A204.1 (cell line): ENCODE data around the gene GPR161.
A peak's percentile ranks its signal among the peaks of the same experiment; 100 is the strongest.

Experiments
- FAIRE-seq: peaks from 2 replicates; lab custom pipeline; 2012; peaks lifted over from hg19 to GRCh38; lab: Jason Lieb, UNC

The GPR161 gene

GRCh38 chr1:168146626-168147025 is 9.9 kb upstream of the GPR161 start:
- FAIRE-seq = no peak

GRCh38 chr1:168146160-168146539 is 9.4 kb upstream of the GPR161 start:
- FAIRE-seq = no peak

- FAIRE-seq = peak; percentile 92
Observed at GRCh38 chr1:168145184-168146159, 8.7 kb upstream of the GPR161 start.

GRCh38 chr1:168141871-168142385 is 5.2 kb upstream of the GPR161 start:
- FAIRE-seq = no peak

GRCh38 chr1:168139070-168139469 is 2.3 kb upstream of the GPR161 start:
- FAIRE-seq = no peak

GRCh38 chr1:168138134-168138533 is 1.4 kb upstream of the GPR161 start:
- no peak for FAIRE-seq

GRCh38 chr1:168137515-168137821 is 738 bp upstream of the GPR161 start:
- no peak for FAIRE-seq

- FAIRE-seq = no peak
Observed at GRCh38 chr1:168135921-168136708, 615 bp downstream of the GPR161 start.

GRCh38 chr1:168135116-168135920 is 1.4 kb downstream of the GPR161 start:
- no peak for FAIRE-seq

- FAIRE-seq = no peak
Observed at GRCh38 chr1:168134642-168135041, 2.1 kb downstream of the GPR161 start.

GRCh38 chr1:168134132-168134531 is 2.6 kb downstream of the GPR161 start:
- FAIRE-seq = no peak

- no peak for FAIRE-seq
Observed at GRCh38 chr1:168129933-168130332, 6.8 kb downstream of the GPR161 start.

GRCh38 chr1:168127503-168127902 is 9.2 kb downstream of the GPR161 start:
- FAIRE-seq = no peak

- no peak for FAIRE-seq
Observed at GRCh38 chr1:168125051-168125450, 11.7 kb downstream of the GPR161 start.

- FAIRE-seq = no peak
Observed at GRCh38 chr1:168121401-168122011, 15.2 kb downstream of the GPR161 start.

GRCh38 chr1:168119750-168120149 is 17.0 kb downstream of the GPR161 start:
- no peak for FAIRE-seq

GRCh38 chr1:168116327-168116799 is 20.4 kb downstream of the GPR161 start:
- no peak for FAIRE-seq

- FAIRE-seq = no peak
Observed at GRCh38 chr1:168114845-168115244, 21.9 kb downstream of the GPR161 start.

GRCh38 chr1:168112673-168113305 is 23.9 kb downstream of the GPR161 start:
- FAIRE-seq = no peak

- FAIRE-seq = no peak
Observed at GRCh38 chr1:168110896-168111545, 25.7 kb downstream of the GPR161 start.

- FAIRE-seq = no peak
Observed at GRCh38 chr1:168106274-168106673, 30.5 kb downstream of the GPR161 start.
